ENCODE data around the gene RBM4B. TPM values are rescaled to one million over a fixed set of nuclear protein-coding genes. Genes with fewer than 3 reads are reported as not detected.
A peak's percentile ranks its signal among the peaks of the same experiment; 100 is the strongest.

Gene RBM4B
- total RNA-seq, 2 donors from 2014 or later, result 8.9 to 9.2 TPM

DNA sequence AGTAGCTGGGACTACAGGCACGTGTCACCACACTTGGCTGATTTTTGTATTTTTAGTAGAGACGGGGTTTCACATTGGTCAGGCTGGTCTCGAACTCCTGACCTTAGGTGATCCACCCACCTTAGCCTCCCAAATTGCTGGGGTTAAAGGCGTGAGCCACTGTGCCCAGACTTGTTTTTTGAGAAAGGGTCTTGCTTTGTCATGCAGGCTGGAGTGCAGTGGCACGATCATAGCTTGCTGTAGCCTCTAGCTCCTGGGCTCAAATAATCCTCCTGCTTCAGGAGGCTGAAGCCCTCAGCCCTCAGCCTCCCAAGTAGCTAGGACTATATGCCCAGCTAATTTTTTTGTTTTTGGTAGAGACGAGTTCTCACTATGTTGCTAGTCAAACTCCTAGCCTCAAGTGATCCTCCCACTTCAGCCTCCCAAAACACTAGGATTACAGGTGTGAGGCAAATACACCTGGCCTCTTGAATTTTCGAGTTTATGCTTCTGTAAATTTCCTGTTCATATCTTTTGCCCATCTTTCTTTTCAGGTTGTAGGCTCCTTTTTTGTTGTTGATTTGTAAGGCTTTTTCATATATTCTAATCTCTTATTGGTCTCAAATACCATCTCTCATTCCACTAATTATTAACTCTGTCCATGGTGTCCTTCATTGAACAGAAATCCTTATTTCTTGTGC lies 3.4 kb upstream of the RBM4B start:
- no peak for DNase-seq (ENCODE audit: low spot score)
- H3K9me3 ChIP-seq, result no peaks in the 10 kb centered on the region

DNA sequence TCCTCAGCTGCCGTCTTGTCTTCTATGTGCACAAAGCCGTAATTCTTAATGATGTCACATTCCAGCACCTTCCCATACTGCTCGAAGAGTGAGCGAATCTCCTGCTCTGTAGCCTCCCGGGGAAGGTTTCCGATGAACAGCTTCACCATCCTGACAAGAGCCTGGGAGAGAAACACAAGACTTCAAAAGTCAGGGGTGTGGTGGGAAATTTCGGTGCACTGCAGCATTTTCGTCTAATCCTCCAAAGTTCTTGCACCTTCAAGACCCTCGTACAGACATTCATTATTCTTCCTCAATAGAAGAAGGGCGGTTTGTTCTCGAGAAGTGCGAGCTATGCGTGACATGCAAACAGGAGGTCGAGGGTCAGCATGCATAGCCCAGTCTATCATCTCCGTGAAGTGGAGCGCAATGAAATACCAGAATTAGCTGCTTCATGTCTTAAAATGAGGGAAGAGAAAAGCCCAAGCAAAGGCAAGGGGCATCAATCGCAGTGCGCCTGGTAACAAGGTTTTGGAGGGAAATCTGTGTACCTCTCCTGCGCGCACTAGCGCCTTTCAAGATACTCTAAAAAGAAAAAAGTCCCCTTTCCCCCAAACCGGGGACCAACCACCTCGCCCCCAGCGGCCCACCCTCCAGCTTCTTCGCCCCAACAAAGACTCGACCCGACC lies 622 bp downstream of the RBM4B start:
- Histone ChIP-seq H3K27me3 (replicated peaks; ENCODE audit: insufficient read depth) (no peaks in the 10 kb centered on the region), H3K4me1 (ENCODE audit: control insufficient read depth in 1 of 2, low read depth in 2 of 2) (peaks cover 13 to 34% of the 10 kb centered on the region in 2 donors), H3K27ac (peak overlapping the region; percentile 95 to 96), H3K9me3 (no peaks in the 10 kb centered on the region), H3K36me3 (no peaks in the 10 kb centered on the region), H3K4me3 (peak overlapping the region; percentile 88)
- no peak for DNase-seq (ENCODE audit: low spot score)
- TF ChIP-seq, protein P1, sequence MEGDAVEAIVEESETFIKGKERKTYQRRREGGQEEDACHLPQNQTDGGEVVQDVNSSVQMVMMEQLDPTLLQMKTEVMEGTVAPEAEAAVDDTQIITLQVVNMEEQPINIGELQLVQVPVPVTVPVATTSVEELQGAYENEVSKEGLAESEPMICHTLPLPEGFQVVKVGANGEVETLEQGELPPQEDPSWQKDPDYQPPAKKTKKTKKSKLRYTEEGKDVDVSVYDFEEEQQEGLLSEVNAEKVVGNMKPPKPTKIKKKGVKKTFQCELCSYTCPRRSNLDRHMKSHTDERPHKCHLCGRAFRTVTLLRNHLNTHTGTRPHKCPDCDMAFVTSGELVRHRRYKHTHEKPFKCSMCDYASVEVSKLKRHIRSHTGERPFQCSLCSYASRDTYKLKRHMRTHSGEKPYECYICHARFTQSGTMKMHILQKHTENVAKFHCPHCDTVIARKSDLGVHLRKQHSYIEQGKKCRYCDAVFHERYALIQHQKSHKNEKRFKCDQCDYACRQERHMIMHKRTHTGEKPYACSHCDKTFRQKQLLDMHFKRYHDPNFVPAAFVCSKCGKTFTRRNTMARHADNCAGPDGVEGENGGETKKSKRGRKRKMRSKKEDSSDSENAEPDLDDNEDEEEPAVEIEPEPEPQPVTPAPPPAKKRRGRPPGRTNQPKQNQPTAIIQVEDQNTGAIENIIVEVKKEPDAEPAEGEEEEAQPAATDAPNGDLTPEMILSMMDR (IDR thresholded peaks at IDR 0.05), result no peak
- ATAC-seq (ENCODE audit: insufficient number of reproducible peaks, low FRiP score, low read depth), result no peak

More for the DNA sequence above, 3.4 kb upstream of the RBM4B start:
- Histone ChIP-seq H3K27me3 (replicated peaks; ENCODE audit: insufficient read depth) (no peaks in the 10 kb centered on the region), H3K27ac (no peak overlapping the region), H3K36me3 (no peaks in the 10 kb centered on the region), H3K4me3 (no peak overlapping the region), H3K4me1 (ENCODE audit: control insufficient read depth in 1 of 2, low read depth in 2 of 2) (peaks cover 9 to 11% of the 10 kb centered on the region in 2 donors)
- TF ChIP-seq, protein P1 (IDR thresholded peaks at IDR 0.05), result no peak
- ATAC-seq (ENCODE audit: insufficient number of reproducible peaks, low FRiP score, low read depth), result no peak

DNA sequence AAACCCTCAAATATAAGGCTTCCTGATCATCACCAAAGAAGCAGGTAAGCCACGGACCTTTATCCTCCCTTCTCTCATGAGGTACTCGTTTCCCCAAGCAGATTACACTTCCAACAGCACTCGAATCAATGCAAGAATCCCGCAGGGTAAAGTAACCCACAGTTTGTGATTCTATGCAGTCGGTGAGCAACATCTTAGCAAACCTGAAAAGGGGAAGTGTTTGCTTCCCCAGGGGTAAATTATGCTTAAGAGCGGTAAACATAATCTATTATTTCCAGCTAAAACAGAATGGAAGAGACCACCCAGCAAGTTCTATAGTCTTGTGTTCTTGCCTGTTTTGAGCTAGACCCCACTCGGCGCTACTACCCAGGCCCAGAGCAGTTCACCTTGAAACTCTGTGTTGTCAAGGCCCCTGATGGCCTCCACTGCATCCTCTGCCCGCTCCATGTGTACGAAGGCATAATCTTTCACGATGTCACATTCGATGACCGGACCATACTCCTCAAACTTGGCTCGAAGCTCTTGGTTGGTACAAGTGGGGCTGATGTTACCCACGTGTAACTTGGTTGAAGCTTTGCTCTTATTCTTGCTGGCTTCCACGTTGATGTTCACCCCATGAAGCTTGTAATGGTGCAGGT lies 1.3 kb downstream of the RBM4B start:
- Histone ChIP-seq H3K4me1 (ENCODE audit: control insufficient read depth in 1 of 2, low read depth in 2 of 2) (peaks cover 13 to 34% of the 10 kb centered on the region in 2 donors), H3K27me3 (replicated peaks; ENCODE audit: insufficient read depth) (no peaks in the 10 kb centered on the region), H3K36me3 (no peaks in the 10 kb centered on the region), H3K4me3 (peak overlapping the region; percentile 88), H3K27ac (no peak overlapping the region), H3K9me3 (no peaks in the 10 kb centered on the region)
- DNase-seq (ENCODE audit: low spot score) (no peak), ATAC-seq (ENCODE audit: insufficient number of reproducible peaks, low FRiP score, low read depth) (no peak)
- TF ChIP-seq, protein P1 (IDR thresholded peaks at IDR 0.05), result no peak

DNA sequence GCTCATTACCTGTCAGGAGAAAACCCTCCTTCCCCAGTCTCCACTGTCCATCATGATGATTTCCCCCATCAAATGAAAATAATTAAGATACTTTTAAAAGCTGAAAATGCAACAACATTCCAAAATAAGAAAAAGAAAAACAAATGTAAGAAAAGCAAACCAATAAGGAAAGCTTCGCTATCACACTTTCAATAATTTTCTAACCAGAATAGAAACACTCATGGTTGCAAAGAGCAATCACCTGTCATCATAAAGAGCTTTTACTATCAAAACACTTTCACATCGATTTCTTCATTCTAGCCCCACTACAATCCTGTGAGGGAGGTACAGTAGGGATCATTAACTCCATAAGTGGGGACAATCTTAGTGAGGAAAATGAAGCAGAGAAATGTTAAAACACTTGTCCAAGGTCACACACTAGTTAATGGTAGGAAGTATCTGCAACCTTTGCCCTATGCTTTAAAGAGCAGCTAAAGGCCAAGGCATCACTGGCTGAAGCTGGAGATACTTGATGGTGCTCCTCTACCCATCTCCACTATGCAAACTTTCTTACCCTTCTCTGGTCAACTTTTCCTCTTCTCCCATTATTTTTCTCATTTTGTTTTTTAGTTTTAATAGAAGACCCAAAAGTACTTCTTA lies 2.6 kb downstream of the RBM4B start:
- H3K36me3 ChIP-seq, result no peaks in the 10 kb centered on the region
- ATAC-seq (ENCODE audit: insufficient number of reproducible peaks, low FRiP score, low read depth), result no peak
- H3K4me1 ChIP-seq (ENCODE audit: control insufficient read depth in 1 of 2, low read depth in 2 of 2), result peaks cover 13 to 44% of the 10 kb centered on the region in 2 donors
- no peak overlapping the region for H3K4me3 ChIP-seq
- no peak for DNase-seq (ENCODE audit: low spot score)
- TF ChIP-seq, protein P1 (IDR thresholded peaks at IDR 0.05), result no peak
- H3K27me3 ChIP-seq (replicated peaks; ENCODE audit: insufficient read depth), result no peaks in the 10 kb centered on the region
- H3K27ac ChIP-seq, result no peak overlapping the region
- H3K9me3 ChIP-seq, result no peaks in the 10 kb centered on the region

DNA sequence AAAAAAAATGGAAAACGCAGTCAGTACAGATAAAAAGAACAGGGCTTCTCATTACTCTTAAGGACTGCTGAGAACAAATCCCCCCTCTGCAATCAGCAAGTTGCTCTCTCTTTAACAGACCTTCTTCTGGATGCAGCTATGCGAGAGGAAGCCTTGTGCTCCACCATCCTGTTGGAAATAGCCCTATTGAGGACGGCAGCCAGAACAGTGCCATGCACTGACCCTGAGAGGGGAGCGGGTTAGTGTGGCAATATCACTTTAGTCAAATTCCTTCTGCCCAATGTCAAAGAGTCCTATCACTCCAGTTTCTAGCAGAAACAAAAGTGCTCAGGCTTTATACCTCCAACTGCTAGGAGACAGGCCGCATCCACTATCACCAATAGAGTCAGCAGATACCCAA lies 6.9 kb downstream of the RBM4B start:
- H3K4me1 ChIP-seq (ENCODE audit: control insufficient read depth in 1 of 2, low read depth in 2 of 2), result peaks cover 5 to 40% of the 10 kb centered on the region in 2 donors
- TF ChIP-seq, protein P1 (IDR thresholded peaks at IDR 0.05), result no peak

More for the DNA sequence above, 6.9 kb downstream of the RBM4B start:
- no peak for ATAC-seq (ENCODE audit: insufficient number of reproducible peaks, low FRiP score, low read depth)
- Histone ChIP-seq H3K27ac (no peak overlapping the region), H3K27me3 (replicated peaks; ENCODE audit: insufficient read depth) (no peaks in the 10 kb centered on the region), H3K4me3 (no peak overlapping the region), H3K36me3 (peaks cover 4% of the 10 kb centered on the region), H3K9me3 (no peaks in the 10 kb centered on the region)
- no peak for DNase-seq (ENCODE audit: low spot score)
